Left renal cortex interstitium (tissue), 4 donors: ENCODE results near the gene SAE1. TPM values are rescaled to one million over a fixed set of nuclear protein-coding genes. Genes with fewer than 3 reads are reported as not detected.

Experiments
- DNase-seq, 4 donors: peaks; one replicate each; pipeline ENCODE4 v3.0.0-alpha.2; 2013; ENCODE audit warnings: low read depth in 4 of 4, low spot score in 2 of 4, missing footprints in 1 of 4
- polyA plus RNA-seq, 4 donors: library from polyadenylated mRNA; unstranded; fragments of 120-200 nt; gene quantifications; one replicate each; pipeline ENCODE4 v1.2.1, GENCODE V29; 2013; ENCODE audit not compliant: insufficient read length in 4 of 4

The SAE1 gene
- polyA plus RNA-seq, 4 donors, result 107 to 131 (median 118) TPM

DNA sequence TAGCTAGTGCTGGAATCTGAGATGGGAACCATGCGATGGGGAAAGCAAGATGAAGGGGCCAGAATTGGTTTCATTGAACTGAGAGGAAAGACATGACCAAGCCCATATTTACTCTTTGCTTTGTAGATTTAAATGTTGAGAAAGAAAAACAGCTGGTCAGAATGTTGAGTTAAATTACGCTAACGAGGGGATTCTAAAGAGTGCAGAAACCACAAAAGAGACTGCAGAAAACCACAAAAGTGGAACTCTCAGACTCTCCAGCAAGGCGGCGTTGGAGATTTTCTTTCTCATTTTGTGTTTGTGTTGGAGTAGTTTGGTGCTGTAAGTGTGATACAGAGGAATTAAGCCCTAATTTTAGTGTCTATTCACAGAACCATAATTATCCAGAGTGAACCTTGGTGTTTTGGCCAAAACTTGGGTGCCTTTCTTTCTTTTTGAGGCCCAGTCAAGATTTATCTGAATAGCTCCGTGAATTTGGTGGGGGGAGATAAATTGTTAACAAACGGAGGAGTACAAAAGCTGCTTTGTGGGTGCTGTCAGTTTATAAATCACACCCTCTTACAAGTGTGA lies 26.3 kb downstream of the SAE1 start:
- no peak for DNase-seq

DNA sequence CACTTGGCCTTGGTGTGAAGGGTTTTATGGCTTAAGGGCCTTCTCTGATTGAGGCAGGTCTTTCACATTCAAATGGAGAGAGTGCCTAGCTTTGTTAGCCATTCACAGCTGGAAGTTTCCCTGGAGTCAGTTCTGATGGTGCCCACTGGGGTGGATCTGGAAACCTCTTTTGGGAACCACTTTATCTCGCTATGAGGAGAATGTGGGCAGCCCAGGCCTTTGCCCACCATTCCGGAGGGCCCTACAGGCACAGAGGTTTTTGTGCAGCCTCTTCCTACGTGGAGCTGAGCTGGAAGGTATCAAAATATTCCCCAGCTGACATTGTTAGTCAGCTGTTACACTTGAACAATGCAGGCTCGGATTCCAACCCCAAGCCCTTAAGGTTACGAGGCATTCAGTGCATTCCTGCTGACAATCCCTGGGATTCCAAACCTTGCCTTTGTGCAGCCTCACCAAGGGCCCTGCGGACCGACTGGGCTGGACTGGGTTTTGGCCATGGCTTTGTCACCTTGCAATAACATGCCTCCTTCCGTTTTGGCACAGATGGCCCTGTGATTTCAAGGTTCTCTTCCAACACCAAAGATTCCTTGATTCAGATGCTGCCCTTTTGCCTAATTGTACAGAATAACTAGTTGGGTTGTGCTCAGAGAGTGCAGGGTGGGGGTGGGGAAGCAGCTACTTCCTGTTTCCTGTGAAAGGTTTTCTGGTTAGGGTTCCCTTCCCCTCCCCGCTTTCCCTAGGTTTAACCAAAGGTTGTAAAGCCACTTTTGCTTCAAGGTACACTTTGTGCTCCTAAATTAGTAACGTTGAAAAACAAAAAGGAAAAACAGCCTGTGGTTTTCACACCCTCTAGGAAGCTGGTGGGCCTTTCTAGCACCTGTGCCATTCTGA lies 27.0 kb downstream of the SAE1 start:
- DNase-seq, result no peak

DNA sequence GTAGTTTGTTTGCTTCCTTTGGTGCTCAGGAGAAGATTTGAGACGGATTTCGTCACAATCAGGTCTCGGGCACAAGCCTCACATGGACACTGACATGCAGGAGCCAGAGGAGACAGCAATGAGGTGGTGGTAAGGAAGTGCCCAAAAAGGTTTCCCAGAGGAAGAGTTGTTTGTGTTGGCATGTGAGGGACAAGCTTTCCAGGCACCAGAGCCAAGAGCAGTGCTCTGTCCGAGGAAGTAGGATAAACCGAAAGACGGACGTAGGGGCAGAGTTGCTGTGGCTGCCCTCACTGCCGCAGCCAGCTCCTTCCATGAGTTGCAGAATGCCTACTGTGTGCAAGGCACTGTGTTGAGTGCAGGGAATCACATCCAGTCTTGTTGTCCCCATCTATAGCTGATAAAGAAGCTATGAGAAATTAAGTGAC lies 27.7 kb downstream of the SAE1 start:
- no peak for DNase-seq

DNA sequence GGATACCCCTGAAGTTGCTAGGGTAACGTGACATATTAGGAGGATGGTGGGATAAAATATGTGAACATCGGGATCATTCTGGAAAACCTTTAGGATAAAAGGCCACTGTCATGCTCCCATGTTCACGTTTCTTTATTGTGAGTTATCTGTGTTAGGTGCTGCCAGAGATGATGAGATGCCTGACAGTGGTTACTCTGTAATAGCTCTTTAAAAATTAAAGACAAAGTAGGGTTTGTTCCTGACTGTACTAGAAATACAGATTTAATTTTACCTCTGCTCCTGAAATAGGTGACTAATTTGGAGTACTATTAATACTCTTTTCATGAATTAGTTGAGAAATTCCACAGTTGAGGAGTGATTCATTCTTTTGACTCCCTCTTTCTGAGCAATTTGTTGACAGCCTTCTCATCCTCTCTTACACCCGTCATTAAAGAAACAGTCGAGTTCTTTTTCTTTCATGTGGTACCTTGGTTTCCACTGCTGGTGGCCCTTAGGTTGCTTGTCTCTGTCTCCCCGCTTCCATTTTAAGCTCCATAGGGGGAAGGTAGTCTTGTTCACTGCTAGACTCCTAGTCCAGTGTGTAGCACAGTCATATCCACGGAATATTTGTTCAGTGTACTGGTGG lies 28.4 kb downstream of the SAE1 start:
- no peak for DNase-seq

DNA sequence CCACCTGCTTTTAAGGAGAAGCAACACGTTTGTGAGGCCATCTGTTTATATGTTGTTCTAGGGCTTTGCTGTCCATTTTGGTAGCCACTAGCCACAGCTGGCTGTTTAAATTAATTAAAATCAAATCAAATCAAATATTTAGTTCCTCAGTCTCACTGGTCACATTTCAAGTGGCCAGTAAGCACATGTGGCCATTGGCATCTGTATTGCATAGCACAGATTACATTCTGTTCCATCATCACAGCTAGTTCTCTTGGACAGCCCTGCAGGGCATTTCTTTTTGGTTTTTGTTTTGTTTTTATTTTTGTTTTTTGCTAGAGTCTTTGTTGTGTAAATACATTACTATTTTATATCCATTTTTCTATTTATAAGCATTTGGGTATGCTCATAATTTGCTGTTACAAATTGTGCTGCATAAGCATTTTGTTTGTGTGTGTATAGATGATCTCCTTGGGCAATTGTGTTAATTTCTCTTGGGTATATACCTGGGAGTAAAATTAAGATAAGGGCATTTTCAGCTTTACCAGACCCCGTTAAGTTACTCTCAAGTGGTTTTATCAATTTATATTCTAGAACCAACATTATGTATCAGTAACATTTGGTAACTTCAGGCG lies 31.3 kb downstream of the SAE1 start:
- no peak for DNase-seq

DNA sequence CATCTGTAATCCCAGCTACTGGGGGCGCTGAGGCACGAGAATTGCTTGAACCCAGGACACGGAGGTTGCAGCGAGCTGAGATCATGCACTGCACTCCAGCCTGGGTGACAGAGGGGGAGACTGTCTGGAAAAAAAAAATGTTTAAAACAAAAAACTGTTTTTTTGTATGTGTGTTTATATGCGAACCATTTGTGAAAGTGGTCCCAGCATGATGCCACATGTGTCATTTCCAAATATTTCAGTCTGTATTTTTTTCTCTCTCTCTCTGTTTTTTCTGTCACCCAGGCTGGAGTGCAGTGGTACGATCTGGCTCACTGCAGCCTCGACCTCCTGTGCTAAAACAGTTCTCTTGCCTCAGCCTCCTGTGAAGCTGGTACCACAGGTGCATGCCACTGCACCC lies 37.4 kb downstream of the SAE1 start:
- no peak for DNase-seq

DNA sequence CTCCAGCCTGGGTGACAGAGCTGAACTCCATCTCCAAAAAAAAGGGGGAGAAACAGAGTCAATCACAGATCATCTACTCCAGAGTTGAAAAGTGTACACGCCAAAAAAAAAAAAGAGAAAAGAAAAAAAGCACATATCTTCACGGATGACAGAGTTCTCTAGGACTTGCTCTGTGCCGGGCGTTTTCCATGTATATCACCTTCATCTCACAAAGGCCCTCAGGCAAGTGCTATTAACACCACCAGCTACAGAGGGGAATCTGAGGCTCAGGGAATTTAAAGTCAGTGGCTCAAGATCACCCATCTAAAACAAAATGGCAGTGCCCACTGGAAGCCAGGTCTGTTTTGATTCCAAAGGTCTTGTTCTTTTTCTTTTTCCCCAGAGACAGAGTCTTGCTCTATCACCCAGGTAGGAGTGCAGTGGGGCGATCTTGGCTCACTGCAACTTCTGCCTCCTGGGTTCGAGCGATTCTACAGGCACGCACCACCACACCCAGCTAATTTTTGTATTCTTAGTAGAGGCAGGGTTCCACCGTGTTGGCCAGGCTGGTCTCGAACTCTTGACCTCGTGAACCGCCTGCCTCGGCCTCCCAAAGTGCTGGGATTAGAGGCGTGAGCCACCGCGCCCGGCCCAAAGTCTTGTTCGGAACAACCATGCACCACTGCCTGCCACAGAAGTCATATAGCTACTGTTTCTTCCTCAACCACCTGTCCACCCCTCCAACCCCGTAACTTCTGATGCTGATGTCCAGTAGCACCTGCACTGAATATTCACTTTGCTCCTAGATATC lies 42.2 kb downstream of the SAE1 start:
- no peak for DNase-seq

DNA sequence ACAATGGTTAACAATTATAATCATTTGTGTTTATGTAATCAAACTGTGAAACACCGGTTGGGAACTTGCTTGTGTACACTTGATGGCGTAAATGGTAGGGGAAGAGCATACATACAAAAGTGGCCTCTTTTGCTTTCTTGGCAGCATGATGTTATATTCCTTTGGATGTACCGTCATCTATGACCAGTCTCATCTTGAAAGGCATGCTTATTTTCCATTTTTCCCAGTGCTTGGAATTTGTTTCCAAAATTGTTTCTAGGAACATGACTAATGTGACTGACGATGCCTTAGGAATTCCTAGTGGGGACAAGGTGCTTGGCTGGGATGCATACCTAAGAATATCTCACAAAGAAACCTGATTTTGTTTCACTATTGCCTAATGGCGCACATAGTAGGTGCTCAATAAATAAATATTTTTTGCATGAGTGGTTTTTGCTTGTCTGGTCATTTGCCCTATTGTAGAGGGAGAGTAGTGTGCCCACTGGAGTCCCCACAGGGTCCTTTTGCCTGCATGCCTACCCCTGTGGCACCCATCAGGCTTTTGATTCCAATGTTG lies 45.5 kb downstream of the SAE1 start:
- DNase-seq, result no peak

DNA sequence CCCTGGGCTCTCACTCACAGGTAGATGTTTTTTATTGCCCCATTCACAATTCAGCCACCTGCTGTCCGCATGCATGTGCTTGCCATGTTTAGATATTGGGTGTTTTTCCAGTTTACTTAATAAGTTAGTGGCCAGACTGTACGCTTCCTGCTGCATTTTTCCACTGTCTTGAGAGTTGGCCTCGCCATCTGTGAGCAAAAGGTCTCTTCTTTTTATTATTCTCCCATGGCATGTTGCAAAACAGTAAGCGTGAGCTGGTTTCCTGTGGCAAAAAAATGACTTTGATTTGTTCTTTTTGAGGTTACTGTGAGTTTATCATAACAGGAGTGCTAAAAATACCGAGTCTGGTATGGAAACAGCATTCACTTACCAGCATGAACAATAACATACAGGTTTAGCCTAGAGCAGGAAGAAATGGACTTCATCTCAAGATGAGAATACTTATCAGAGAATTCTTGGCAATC lies 46.0 kb downstream of the SAE1 start:
- DNase-seq, result no peak

DNA sequence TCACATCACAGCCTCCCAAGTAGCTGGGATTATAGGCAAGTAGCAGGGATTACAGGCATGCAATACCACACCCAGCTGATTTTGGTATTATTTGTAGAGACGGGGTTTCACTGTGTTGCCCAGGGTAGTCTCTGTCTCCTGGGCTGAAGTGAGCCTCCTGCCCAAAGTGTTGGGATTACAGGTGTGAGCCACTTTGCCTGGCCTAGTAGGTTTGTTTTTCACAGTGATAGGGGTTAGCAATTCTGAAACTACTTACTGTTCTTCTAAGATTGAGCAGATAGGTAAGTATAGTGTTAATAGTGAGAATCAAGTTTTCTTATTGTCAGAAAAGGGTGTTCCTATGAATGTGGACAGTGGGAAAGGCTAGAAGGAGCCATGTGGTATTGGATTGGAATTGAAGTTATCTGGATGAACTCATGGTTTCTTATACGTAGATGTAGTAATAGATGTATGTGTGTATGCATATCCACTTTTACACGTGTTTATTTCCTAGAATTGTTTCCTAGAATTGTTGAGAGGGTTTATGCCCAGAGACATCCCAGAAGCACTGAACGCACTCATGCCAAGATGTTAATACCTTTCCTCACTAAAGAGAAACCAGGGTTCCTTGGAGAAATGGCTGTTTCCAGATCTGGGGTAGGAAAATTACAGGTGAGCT lies 49.1 kb downstream of the SAE1 start:
- no peak for DNase-seq

DNA sequence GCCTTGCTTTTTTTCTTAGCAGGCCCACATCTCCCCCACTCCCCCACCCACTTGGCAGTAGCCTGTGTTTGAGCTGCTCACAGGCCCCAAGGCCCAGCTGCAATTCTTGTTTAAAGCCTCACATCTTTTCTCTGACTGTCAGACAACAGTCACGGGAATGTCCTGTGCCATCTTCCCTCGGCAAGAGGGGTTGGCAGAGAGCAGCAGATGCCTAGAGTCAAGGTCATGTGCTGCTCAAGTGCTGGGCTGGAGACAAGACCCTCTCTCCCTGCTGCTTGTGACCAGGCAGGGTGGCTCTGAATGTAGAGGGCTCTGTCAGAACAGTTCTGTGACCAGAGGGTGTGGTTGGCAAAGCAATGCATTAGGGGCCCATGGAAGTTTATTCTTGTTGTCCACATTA lies 53.0 kb downstream of the SAE1 start:
- no peak for DNase-seq

DNA sequence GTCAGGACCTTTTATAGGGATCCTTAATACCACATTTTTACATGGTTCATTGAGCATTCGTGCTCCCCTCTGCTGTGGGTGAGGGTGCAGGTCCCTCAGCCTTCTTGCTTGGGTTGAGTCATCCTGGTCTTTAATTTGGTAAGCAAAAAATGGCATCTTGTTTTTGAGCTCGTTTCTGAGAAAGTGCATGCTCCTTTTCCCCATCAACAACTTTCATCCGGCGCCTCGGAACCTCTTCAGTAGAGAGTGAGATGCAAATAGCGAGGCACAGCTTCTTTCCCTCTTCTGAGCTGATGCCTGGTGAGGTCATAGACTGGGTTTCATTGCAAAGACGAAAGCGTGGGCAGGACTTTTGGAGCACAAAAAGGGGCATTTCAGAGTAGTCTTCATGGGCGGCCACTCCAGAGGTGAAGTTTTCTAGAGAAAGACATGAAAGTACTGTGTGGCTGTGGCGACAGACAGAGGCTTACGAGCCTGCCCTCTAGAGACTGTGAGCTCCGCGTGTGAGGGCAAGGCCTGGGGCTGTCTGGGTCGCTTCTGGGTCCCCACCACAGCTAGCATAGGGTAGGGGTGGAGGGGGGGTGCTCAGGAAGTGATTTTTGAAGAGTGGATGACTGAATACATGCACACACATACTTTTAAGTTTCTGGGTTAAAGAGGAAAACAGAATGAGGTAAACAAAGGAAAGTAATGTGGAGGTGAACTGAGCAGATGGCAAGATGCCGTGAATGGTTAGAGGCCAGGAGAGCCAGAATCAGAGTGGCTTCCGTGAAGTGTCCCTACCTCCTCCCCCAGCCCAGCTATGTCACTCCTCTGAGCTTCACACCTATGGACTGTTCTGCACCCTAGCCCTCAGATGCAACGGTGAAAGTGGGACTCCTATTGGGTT lies 56.1 kb downstream of the SAE1 start:
- DNase-seq, result no peak

DNA sequence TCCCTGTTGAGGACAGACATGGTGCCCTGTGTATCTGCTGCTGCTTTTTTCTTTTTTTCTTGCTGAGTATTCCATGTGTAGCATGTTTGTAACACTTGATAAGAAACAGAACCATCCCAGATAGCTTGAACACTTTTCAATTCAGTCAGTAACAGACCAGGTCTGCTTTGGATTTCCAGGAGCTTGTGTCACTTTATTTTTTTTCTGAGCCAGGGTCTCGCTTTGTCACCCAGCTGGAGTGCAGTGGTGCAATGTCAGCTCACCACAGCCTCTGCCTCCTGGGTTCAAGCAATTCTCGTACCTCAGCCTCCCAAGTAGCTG lies 56.7 kb downstream of the SAE1 start:
- DNase-seq, result no peak

DNA sequence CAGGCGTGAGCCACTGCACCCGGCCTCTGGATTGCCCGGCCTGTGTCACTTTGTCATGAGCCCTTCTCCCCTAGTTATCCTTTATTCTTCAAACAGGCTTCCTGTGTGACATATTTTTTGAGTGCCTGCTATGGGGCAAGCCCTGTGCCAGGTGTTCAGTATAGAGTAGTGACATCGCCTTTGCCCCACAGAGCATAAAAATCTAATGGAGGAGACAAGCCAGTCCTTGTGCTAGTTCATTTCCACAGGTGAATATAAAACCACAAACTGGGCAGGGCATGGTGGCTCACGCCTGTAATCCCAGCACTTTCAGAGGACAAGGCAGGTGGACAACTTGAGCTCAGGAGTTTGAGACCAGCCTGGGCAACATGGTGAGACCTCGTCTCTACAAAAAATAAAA lies 57.2 kb downstream of the SAE1 start:
- no peak for DNase-seq

DNA sequence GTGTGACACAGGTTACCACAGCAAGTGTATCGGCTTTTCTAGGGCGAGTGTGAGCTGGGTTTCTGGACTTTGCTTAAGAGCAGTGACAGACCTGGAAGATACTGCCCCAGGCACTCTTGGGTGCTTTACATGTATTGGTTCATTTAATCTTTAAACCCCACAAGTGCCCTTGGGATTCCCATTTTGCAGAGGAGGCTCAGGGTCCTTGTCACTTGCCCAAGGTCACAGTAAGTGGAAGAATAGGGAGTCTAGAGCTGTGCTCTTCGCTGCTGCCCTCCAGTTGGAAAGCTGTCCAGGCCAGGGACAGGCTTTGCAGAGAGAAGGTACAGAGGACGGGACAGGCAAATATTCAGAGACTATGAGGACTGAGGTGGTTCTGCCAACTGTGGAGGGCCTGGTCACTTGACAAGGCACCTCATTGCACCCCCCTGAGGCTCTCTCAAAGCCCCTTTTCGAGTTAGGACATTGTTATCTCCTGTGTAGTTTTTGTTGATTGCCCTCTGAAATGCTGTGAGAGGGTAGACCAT lies 57.9 kb downstream of the SAE1 start:
- DNase-seq, result no peak

DNA sequence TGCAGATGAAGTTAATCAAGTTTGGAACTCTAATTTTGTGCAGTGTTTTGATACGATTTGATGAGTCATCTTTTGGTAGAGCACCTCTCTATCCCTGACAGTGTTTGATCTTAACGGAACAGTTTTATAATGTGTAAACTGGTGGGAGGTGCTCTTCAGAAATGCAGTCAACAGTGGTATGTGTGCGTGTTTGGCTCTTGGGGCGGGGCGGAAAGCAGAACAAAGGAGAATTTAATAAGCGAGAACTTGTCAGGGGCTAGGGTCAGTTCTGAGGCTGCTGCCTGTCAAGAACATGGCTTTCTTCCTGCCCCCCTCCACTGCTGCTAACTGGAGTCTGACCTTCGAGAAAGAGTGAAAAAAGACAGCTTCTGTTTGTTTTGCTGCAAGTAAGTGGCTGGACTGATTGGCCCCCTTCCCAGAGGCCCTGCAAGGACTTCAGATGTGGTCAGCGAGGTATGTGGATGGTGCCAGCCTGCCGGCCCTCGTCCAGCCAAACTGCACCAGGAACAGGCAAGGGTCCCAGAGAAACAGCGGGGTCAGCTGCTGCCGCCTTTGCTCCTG lies 59.6 kb downstream of the SAE1 start:
- peak in 3 of 4 donors; percentile 59 to 63 (median 62) for DNase-seq

DNA sequence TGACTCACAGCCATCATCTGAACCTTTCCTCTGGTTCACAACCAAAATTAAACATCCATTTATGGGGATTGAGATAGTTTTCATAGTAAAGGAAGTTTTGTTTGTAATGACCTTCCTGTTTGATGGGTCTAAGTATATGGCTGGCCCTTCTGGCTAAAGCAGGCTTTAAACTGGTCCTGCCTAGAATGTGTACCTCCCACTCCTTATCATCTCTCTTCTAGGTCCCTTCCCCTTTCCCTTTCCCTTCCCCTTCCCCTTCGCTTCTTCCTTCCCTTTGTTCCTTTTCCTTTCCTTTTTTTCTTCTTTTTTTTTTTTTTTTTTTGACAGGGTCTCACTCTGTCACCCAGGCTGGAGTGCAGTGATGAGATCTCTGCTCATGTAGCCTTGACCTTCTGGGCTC lies 64.8 kb downstream of the SAE1 start:
- no peak for DNase-seq

DNA sequence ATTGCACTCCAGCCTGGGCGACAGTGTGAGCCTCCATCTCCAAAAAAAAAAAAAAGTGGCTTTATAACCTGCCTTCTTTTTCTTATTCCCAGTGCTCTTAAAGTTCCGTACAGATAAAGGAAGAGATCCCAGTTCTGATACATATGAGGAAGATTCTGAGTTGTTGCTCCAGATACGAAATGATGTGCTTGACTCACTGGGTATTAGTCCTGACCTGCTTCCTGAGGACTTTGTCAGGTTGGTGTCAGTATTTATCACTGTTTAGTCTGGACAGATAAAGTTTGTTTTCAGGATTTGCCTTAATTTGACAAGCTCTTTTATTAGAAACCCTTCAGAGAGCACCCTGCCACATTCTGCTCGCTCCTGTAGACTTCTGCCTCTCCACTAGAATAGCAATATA lies 66.5 kb downstream of the SAE1 start:
- no peak for DNase-seq
